Neural crest cell (in vitro differentiated cells): ENCODE measurements around the gene SLC6A2. TPM values are rescaled to one million over a fixed set of nuclear protein-coding genes. Genes with fewer than 3 reads are reported as not detected.
A peak's percentile ranks its signal among the peaks of the same experiment; 100 is the strongest.

Source experiments
- DNase-seq: peaks from one replicate; pipeline ENCODE4 v3.0.0; 2021; ENCODE audit warnings: low read depth, mixed read lengths, low spot score
- H3K27ac Mint-ChIP-seq: one replicate; pipeline ENCODE4 v1.8.0; 2021; ENCODE audit warnings: mild to moderate bottlenecking, mixed read lengths; ENCODE audit not compliant: unreplicated experiment
- H3K27me3 Mint-ChIP-seq: 2 replicates; pipeline ENCODE4 v1.8.0; 2021; ENCODE audit warnings: low read depth, mild to moderate bottlenecking, mixed read lengths
- H3K36me3 Mint-ChIP-seq: 2 replicates; pipeline ENCODE4 v1.8.0; 2021; ENCODE audit warnings: low read depth, mild to moderate bottlenecking, mixed read lengths
- H3K4me1 Mint-ChIP-seq: 2 replicates; pipeline ENCODE4 v1.8.0; 2021; ENCODE audit warnings: mixed read lengths
- H3K4me3 Mint-ChIP-seq: one replicate; pipeline ENCODE4 v1.8.0; 2021; ENCODE audit warnings: mild to moderate bottlenecking, mixed read lengths
- H3K9me3 Mint-ChIP-seq: 2 replicates; pipeline ENCODE4 v1.8.0; 2021; ENCODE audit warnings: mixed read lengths
- CTCF ChIP-seq: fragments of 200-600 bp; sonication (generic); conservative IDR thresholded peaks from 2 replicates; pipeline ENCODE4 v1.5.0; 2021; ENCODE audit warnings: antibody characterized with exemption, mild to moderate bottlenecking
- total RNA-seq: library from RNA; stranded (reverse); gene quantifications from 2 replicates; pipeline ENCODE4 v1.2.1, GENCODE V29; 2021

Gene SLC6A2
- total RNA-seq, 1 donor from 2014 or later = not detected

GRCh38 chr16:55703003-55704001, 47.5 kb downstream of the SLC6A2 start:
- peak; percentile 26 for DNase-seq

GRCh38 chr16:55706739-55707384, 51.1 kb downstream of the SLC6A2 start:
- Mint-ChIP-seq H3K4me1 (no peaks in the 10 kb centered on the region), H3K27ac (no peak overlapping the region), H3K9me3 (no peaks in the 10 kb centered on the region), H3K27me3 (peaks cover 51% of the 10 kb centered on the region), H3K4me3 (no peak overlapping the region), H3K36me3 (no peaks in the 10 kb centered on the region)
- DNase-seq = no peak
- no peak for TF ChIP-seq CTCF

More at GRCh38 chr16:55703003-55704001, 47.5 kb downstream of the SLC6A2 start:
- no peak overlapping the region for H3K27ac Mint-ChIP-seq
- H3K36me3 Mint-ChIP-seq = no peaks in the 10 kb centered on the region
- no peaks in the 10 kb centered on the region for H3K9me3 Mint-ChIP-seq
- peaks cover 36% of the 10 kb centered on the region for H3K27me3 Mint-ChIP-seq
- no peak overlapping the region for H3K4me3 Mint-ChIP-seq
- TF ChIP-seq CTCF = peak; percentile 77
- no peaks in the 10 kb centered on the region for H3K4me1 Mint-ChIP-seq

- H3K36me3 Mint-ChIP-seq = no peaks in the 10 kb centered on the region
- H3K27me3 Mint-ChIP-seq = peaks cover 52% of the 10 kb centered on the region
- no peaks in the 10 kb centered on the region for H3K4me1 Mint-ChIP-seq
- no peak overlapping the region for H3K27ac Mint-ChIP-seq
- no peaks in the 10 kb centered on the region for H3K9me3 Mint-ChIP-seq
- no peak for DNase-seq
- no peak for TF ChIP-seq CTCF
- H3K4me3 Mint-ChIP-seq = no peak overlapping the region
Observed at GRCh38 chr16:55709801-55710200, 54.0 kb downstream of the SLC6A2 start.

GRCh38 chr16:55710466-55710865, 54.7 kb downstream of the SLC6A2 start:
- Mint-ChIP-seq H3K4me1 (no peaks in the 10 kb centered on the region), H3K27me3 (peaks cover 53% of the 10 kb centered on the region), H3K27ac (no peak overlapping the region), H3K36me3 (no peaks in the 10 kb centered on the region), H3K4me3 (no peak overlapping the region), H3K9me3 (no peaks in the 10 kb centered on the region)
- DNase-seq = no peak
- TF ChIP-seq CTCF = no peak

GRCh38 chr16:55711959-55712876, 56.4 kb downstream of the SLC6A2 start:
- peak; percentile 82 for TF ChIP-seq CTCF
- Mint-ChIP-seq H3K27me3 (peaks cover 51% of the 10 kb centered on the region), H3K9me3 (no peaks in the 10 kb centered on the region), H3K4me1 (no peaks in the 10 kb centered on the region), H3K36me3 (no peaks in the 10 kb centered on the region), H3K27ac (no peak overlapping the region), H3K4me3 (no peak overlapping the region)
- peak; percentile 79 for DNase-seq
